Neural progenitor cell (in vitro differentiated cells): ENCODE measurements around the gene GOSR2. TPM values are rescaled to one million over a fixed set of nuclear protein-coding genes. Genes with fewer than 3 reads are reported as not detected.

ENCODE experiments used
- DNase-seq: peaks from one replicate; pipeline ENCODE4 v3.0.0-alpha.2; 2016; ENCODE audit warnings: low spot score
- H2AFZ ChIP-seq: fragments of 200-600 bp; sonication (generic); replicated peaks from 2 replicates; pipeline ENCODE4 v1.6.1; 2016; ENCODE audit warnings: antibody characterized with exemption
- H3F3A ChIP-seq: fragments of 200-600 bp; sonication (generic); 2 replicates; pipeline ENCODE4 v1.6.1; 2016; ENCODE audit warnings: antibody characterized with exemption, low read depth
- H3K27ac ChIP-seq: fragments of 200-600 bp; sonication (generic); 2 replicates; pipeline ENCODE4 v1.5.1; 2016; ENCODE audit warnings: mild to moderate bottlenecking
- H3K27me3 ChIP-seq: fragments of 200-600 bp; sonication (generic); 2 replicates; pipeline ENCODE4 v1.6.1; 2016; ENCODE audit warnings: mild to moderate bottlenecking, moderate library complexity
- H3K36me3 ChIP-seq: fragments of 200-600 bp; sonication (generic); 2 replicates; pipeline ENCODE4 v1.5.1; 2016
- H3K4me1 ChIP-seq: fragments of 200-600 bp; sonication (generic); 2 replicates; pipeline ENCODE4 v1.6.1; 2016; ENCODE audit warnings: mixed run types
- H3K4me2 ChIP-seq: fragments of 200-600 bp; sonication (generic); 2 replicates; pipeline ENCODE4 v1.6.1; 2016
- H3K4me3 ChIP-seq: fragments of 200-600 bp; sonication (generic); 2 replicates; pipeline ENCODE4 v1.5.1; 2016
- H3K79me2 ChIP-seq: fragments of 200-600 bp; sonication (generic); 2 replicates; pipeline ENCODE4 v1.6.1; 2016; ENCODE audit warnings: low read depth
- H3K9ac ChIP-seq: fragments of 200-600 bp; sonication (generic); 2 replicates; pipeline ENCODE4 v1.6.1; 2016
- H3K9me3 ChIP-seq: fragments of 200-600 bp; sonication (generic); 2 replicates; pipeline ENCODE4 v1.5.1; 2016; ENCODE audit warnings: low read depth
- H4K20me1 ChIP-seq: fragments of 200-600 bp; sonication (generic); 2 replicates; pipeline ENCODE4 v1.6.1; 2016; ENCODE audit warnings: low read depth
- H3K27ac Mint-ChIP-seq: 3 replicates; pipeline ENCODE4 v1.8.0; 2021; ENCODE audit warnings: mixed read lengths
- H3K27me3 Mint-ChIP-seq: 2 replicates; pipeline ENCODE4 v1.8.0; 2022; ENCODE audit warnings: low read depth, mild to moderate bottlenecking, inconsistent platforms, moderate library complexity, mixed read lengths; ENCODE audit not compliant: insufficient read depth
- H3K36me3 Mint-ChIP-seq: 3 replicates; pipeline ENCODE4 v1.8.0; 2021; ENCODE audit warnings: mixed read lengths
- H3K4me1 Mint-ChIP-seq: 3 replicates; pipeline ENCODE4 v1.8.0; 2021; ENCODE audit warnings: mixed read lengths
- H3K4me3 Mint-ChIP-seq: 3 replicates; pipeline ENCODE4 v1.8.0; 2021; ENCODE audit warnings: mild to moderate bottlenecking, moderate library complexity, mixed read lengths
- H3K9me3 Mint-ChIP-seq: 3 replicates; pipeline ENCODE4 v1.8.0; 2020; ENCODE audit warnings: mixed read lengths
- EZH2 ChIP-seq: fragments of 200-600 bp; sonication (generic); IDR thresholded peaks from 2 replicates; pipeline ENCODE4 v1.6.1; 2017; ENCODE audit warnings: antibody characterized with exemption, mild to moderate bottlenecking, moderate library complexity
- EZH2phosphoT487 ChIP-seq: fragments of 200-600 bp; sonication (generic); IDR thresholded peaks from 2 replicates; pipeline ENCODE4 v1.6.1; 2017; ENCODE audit warnings: antibody characterized with exemption
- total RNA-seq: library from RNA; depleted of rRNA; stranded (reverse); fragments of >200 nt; gene quantifications from 2 replicates; pipeline ENCODE4 v1.2.3, GENCODE V29; 2015; ENCODE audit warnings: low replicate concordance
- TF ChIP-seq, protein P1 (sequence below): fragments of 200-600 bp; sonication (generic); IDR thresholded peaks from 2 replicates; pipeline ENCODE4 v1.5.1; 2017; ENCODE audit warnings: antibody characterized with exemption, mild to moderate bottlenecking

GOSR2 gene
- total RNA-seq, 1 donor from 2014 or later = 33.6 TPM

DNA sequence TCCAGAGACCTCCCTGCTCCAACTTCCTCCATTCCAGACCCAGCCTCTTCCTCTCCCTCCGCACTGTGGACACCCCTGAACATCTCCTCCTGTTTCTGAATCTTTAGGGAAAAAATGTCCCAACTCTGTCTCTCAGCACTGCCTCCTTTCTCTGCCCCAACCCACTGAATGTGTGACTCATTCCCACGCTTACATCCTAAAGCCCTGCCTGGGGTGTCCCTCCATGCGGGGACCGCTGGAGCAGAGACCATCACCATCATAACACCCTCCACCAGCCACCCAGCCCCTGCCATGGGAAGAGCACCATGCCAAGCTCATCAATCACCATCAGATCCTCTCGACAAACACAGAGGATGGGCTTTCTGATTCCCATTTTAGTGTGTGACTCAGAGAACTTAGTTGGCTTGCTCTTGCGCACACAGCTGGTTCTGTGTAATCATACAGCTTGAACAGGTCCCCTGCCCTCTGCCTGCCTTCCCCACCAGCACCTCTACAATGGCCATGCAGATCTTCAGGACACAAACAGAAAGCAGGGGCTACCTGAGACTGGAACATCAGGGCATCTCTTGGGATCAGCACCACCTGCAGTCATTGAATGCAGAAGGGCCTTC, 45.4 kb downstream of the GOSR2 start:
- no peak overlapping the region for H3K9ac ChIP-seq
- Mint-ChIP-seq H3K36me3 (no peaks in the 10 kb centered on the region), H3K9me3 (no peaks in the 10 kb centered on the region), H3K4me1 (peaks cover 17% of the 10 kb centered on the region), H3K4me3 (no peak overlapping the region), H3K27ac (no peak overlapping the region), H3K27me3 (peaks cover 2% of the 10 kb centered on the region)
- H3K27me3 ChIP-seq = no peaks in the 10 kb centered on the region
- H4K20me1 ChIP-seq = peaks cover 11% of the 10 kb centered on the region
- no peaks in the 10 kb centered on the region for H3F3A ChIP-seq
- no peaks in the 10 kb centered on the region for H3K4me1 ChIP-seq
- H3K4me3 ChIP-seq = no peak overlapping the region
- H3K9me3 ChIP-seq = no peaks in the 10 kb centered on the region
- no peak for DNase-seq
- H3K36me3 ChIP-seq = no peaks in the 10 kb centered on the region
- no peak overlapping the region for H3K4me2 ChIP-seq
- TF ChIP-seq EZH2phosphoT487 = no peak
- TF ChIP-seq, protein P1, sequence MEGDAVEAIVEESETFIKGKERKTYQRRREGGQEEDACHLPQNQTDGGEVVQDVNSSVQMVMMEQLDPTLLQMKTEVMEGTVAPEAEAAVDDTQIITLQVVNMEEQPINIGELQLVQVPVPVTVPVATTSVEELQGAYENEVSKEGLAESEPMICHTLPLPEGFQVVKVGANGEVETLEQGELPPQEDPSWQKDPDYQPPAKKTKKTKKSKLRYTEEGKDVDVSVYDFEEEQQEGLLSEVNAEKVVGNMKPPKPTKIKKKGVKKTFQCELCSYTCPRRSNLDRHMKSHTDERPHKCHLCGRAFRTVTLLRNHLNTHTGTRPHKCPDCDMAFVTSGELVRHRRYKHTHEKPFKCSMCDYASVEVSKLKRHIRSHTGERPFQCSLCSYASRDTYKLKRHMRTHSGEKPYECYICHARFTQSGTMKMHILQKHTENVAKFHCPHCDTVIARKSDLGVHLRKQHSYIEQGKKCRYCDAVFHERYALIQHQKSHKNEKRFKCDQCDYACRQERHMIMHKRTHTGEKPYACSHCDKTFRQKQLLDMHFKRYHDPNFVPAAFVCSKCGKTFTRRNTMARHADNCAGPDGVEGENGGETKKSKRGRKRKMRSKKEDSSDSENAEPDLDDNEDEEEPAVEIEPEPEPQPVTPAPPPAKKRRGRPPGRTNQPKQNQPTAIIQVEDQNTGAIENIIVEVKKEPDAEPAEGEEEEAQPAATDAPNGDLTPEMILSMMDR = no peak
- TF ChIP-seq EZH2 = no peak
- H3K27ac ChIP-seq = no peak overlapping the region
- no peak overlapping the region for H2AFZ ChIP-seq
- H3K79me2 ChIP-seq = no peaks in the 10 kb centered on the region

DNA sequence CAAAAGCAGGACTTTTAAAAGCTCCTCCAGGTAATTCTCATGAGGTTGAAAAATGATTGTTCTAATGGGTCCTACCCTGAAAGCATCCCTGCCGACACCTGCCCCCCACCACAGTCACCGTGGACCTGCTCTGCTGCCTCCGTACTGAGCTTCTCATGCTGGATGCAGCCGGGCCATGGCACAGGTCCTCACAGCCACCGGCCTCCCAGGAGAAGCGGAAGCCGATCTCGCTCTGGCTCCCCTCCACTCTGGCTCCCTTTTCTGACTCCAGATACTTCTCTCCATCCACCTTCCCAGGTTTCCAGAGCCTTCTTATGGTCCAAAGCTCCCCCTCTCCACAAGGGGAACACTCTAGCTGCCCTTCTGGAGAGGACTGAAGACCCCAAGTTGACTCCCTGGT, 45.9 kb downstream of the GOSR2 start:
- peaks cover 3% of the 10 kb centered on the region for H3K36me3 Mint-ChIP-seq
- Histone ChIP-seq H3K4me1 (no peaks in the 10 kb centered on the region), H3K36me3 (no peaks in the 10 kb centered on the region), H4K20me1 (peaks cover 11% of the 10 kb centered on the region), H3K4me3 (no peak overlapping the region), H3K4me2 (no peak overlapping the region), H3K27me3 (no peaks in the 10 kb centered on the region), H3K27ac (no peak overlapping the region), H2AFZ (no peak overlapping the region), H3K9ac (no peak overlapping the region), H3K79me2 (no peaks in the 10 kb centered on the region), H3K9me3 (no peaks in the 10 kb centered on the region), H3F3A (no peaks in the 10 kb centered on the region)
- H3K9me3 Mint-ChIP-seq = no peaks in the 10 kb centered on the region
- H3K27me3 Mint-ChIP-seq = peaks cover 4% of the 10 kb centered on the region
- H3K4me3 Mint-ChIP-seq = no peak overlapping the region
- TF ChIP-seq, protein P1 = no peak
- no peak for TF ChIP-seq EZH2
- TF ChIP-seq EZH2phosphoT487 = no peak
- DNase-seq = no peak
- peaks cover 17% of the 10 kb centered on the region for H3K4me1 Mint-ChIP-seq
- no peak overlapping the region for H3K27ac Mint-ChIP-seq

- Histone ChIP-seq H3K79me2 (no peaks in the 10 kb centered on the region), H3K9ac (no peak overlapping the region), H2AFZ (no peak overlapping the region), H3K4me2 (no peak overlapping the region), H3K4me3 (no peak overlapping the region), H3K4me1 (peaks cover 3% of the 10 kb centered on the region), H3K27me3 (peaks cover 5% of the 10 kb centered on the region), H3K9me3 (no peaks in the 10 kb centered on the region), H4K20me1 (no peaks in the 10 kb centered on the region), H3F3A (peaks cover 4% of the 10 kb centered on the region), H3K36me3 (no peaks in the 10 kb centered on the region), H3K27ac (no peak overlapping the region)
- Mint-ChIP-seq H3K36me3 (peaks cover 5% of the 10 kb centered on the region), H3K27ac (no peak overlapping the region), H3K27me3 (peaks cover 9% of the 10 kb centered on the region), H3K4me1 (peaks cover 11% of the 10 kb centered on the region), H3K4me3 (no peak overlapping the region), H3K9me3 (no peaks in the 10 kb centered on the region)
- DNase-seq = no peak
- no peak for TF ChIP-seq EZH2
- TF ChIP-seq, protein P1 = no peak
- TF ChIP-seq EZH2phosphoT487 = no peak
These were observed 48.8 kb downstream of the GOSR2 start for GRCh38 chr17:46971647-46972300.
